Epithelial cell of prostate (primary cell): ENCODE measurements around the gene ALOXE3.
"Not testable (repeated sequence)": the region's sequence is repeated elsewhere in the genome, so short reads cannot be mapped to it uniquely, and the experiment has no call there.

Experiments
- DNase-seq: peaks from one replicate; pipeline ENCODE4 v3.0.0-alpha.2; 2011; ENCODE audit warnings: low read depth, low spot score
- H3K27ac ChIP-seq: fragments of 450-650 bp; 2 replicates; pipeline ENCODE4 v1.5.1; 2017; ENCODE audit warnings: mild to moderate bottlenecking

The ALOXE3 gene

DNA sequence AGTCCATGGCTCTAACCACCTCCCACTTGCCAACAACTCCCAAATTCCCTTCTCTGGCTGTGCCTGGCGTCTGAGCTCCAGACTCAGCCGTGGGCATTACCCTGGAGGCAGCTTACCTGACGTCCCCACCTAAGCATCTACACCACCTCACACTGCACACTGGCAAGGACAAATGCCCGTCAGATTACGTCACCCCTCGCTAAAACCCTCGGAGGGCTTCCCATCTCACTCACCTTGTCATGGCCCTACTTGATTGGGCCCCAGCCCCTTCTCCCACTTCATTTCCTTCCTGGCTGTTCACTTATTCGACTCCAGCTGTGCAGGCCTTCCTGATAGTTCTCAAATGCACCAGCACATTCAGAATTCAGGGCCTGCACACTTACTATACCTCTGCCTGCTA, 13.4 kb downstream of the ALOXE3 start:
- H3K27ac ChIP-seq, result peak overlapping the region; percentile 99
- DNase-seq, result no peak

DNA sequence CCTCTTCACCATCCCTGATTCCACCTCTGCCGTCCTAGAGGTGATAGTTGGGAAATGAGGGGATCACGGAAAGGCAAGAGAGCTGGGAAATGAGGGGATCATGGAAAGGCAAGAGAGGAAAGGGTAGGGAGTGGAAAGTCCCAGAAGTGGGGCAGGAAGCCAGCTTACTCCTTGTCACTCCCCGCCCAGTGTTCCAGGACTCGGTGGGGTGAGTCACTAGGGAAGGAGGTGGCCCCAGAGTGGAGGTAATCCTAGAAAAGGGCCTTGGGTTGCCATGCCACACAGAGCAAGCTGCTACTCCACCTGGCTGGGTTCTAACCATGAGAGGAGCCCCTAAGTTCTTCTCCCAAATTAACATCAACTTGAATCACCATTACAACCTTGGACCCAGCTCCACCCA, 14.8 kb downstream of the ALOXE3 start:
- peak overlapping the region; percentile 99 for H3K27ac ChIP-seq

GRCh38 chr17:8101721-8102120, 16.6 kb downstream of the ALOXE3 start:
- H3K27ac ChIP-seq, result no peak overlapping the region
- no peak for DNase-seq

More for the DNA sequence above, 14.8 kb downstream of the ALOXE3 start:
- DNase-seq, result no peak

GRCh38 chr17:8100763-8101162, 17.6 kb downstream of the ALOXE3 start:
- no peak overlapping the region for H3K27ac ChIP-seq
- DNase-seq, result no peak

GRCh38 chr17:8100111-8100510, 18.2 kb downstream of the ALOXE3 start:
- H3K27ac ChIP-seq, result no peak overlapping the region
- no peak for DNase-seq

DNA sequence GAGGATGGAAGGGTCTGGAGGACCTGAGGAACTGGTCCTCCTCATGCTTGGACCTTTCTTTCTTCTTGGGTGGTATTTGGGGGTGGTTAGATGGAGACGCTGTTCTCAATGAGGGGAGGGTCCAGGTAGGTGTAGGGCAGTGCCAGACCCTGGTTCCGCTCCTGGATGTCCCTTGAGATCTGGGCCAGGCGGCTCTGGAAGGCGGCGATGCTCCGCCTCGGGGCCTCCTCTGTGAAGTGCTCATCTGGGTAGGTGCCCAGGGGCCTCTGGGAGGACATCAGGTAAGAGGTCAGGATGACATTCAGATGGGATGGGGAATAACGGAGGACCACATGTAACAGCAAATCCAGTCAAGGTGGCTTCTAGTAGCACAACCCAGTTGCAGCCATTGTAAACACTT, 21.8 kb downstream of the ALOXE3 start:
- no peak for DNase-seq
- no peak overlapping the region for H3K27ac ChIP-seq

DNA sequence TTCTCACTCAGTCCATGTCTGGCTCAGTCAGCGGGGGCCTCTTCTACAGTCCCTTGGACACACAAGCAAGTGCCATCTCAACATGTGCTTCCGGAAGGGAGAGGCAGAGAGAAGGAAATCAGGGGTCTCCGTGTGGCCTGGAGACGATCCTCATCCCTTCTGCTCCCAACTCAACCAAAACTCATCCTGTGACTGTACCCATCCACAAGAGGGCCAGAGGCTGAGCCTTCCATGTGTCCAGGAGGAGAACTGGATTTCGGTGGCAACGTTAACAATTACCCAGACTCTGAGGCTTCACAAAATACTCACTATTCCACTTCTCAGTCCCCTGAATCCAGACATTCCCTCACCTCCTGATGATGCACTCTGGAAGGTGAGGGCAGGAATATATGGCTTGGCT, 23.0 kb downstream of the ALOXE3 start:
- H3K27ac ChIP-seq, result no peak overlapping the region
- no peak for DNase-seq

- no peak for DNase-seq
- H3K27ac ChIP-seq, result no peak overlapping the region
These were observed 27.2 kb downstream of the ALOXE3 start for GRCh38 chr17:8091033-8091687.

DNA sequence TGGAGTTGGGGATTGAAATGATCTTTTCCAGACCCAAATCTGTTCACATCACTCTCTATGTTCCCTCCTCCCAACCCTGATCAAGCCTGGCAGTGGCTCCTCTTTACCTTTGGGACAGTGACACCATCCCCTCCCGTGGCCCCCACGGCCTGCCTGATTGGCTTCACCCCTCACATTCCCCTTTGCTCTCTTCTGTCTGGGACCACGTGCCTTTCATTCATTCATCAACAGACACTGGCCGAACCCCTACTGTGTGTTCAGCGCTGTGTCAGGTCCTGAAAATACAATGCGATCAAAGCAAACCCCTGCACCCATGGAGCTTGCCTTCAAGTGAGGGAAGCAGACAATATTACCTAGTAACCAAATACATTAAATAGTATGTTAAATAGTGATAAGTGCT, 28.6 kb downstream of the ALOXE3 start:
- H3K27ac ChIP-seq, result no peak overlapping the region
- DNase-seq, result no peak

- DNase-seq, result no peak
- no peak overlapping the region for H3K27ac ChIP-seq
These were observed 30.4 kb downstream of the ALOXE3 start for GRCh38 chr17:8087952-8088230.

DNA sequence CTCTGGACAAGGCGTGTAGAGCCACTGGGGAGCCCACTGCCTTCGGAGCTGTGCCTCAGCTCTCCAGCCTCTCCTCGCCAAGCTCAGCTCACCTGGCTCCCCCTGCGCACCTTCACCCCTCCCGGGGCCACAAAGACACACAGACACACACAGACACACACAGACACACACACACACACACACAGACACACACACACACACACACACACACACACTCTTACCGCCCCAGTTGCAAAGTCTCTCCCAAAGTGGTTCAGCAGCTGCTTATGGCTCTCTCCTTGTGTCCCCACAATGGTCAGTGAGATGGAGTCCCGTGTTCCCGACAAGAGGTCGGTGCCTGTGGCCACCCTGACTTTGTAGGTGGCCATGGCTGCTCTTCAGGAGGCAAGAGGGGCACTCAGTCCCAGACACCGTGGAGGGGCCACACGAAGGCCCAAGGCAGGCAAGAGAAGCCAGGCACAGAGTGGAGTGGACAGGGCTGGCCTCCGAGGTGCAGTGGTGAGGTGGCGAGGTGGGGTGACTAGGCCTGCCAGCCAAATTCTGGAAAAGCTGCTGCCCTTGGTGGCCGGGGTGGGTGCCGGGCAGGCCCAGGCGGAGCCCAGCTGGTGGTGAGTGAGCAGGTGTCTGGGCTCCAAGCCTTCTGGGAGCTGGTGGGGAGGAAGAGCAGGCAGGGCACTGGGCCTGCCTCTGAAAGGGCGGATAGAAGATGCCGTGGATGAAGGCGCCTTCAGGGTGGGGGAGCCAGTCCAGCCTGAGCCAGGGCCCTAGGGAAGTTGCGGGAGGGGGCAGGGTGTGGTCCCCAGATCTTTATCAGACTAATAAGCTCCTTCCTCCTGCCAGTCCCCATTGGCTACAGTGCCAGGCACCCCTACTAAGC, 31.0 kb downstream of the ALOXE3 start, which contains the start of gene ALOX12B:
ALOX12B (minus strand) TSS at position 642 of the 877 bp plus-strand sequence; CDS start at position 368, 274 bp downstream.
- DNase-seq, result no peak
- no peak within 1 kb of the TSS for H3K27ac ChIP-seq

DNA sequence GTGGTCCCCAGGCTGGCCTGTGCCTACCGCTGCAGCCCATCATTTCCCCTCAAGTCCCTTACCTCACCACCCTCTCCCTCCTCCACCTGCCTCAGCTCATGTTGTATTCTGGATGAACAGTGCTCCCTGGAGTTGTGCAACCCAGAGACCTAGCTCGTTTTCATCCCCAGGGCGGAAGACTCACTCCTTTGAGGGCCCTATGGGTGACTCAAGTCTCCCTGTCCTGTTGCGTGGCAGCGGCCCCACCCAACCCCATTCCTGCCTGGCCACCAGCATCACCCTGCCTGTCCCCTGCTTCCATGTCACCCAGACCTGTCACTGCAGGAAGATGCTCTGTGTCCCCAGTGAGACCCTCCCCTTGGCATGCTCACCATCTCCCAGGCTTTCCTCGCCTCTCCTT, 34.1 kb downstream of the ALOXE3 start:
- H3K27ac ChIP-seq, result no peak overlapping the region
- no peak for DNase-seq

DNA sequence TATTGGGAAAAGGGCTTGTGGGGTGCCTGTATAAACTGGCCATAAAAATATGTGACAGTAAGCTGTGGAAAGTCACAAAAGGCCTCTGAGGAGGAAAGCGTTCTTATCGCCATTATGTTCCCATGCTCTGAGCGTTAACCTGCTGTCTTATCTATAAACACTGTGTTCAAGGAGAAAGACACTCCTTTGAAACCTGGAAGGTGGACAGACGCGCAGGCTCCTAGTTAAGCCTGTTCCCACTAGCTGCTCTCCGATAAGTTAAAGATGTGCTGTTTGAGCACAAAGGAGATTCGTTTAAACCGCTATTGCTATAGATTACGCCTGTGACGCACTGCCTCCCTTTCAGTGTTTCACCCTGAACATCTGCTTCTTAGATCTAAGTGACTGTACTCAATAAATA, 36.0 kb downstream of the ALOXE3 start:
- no peak for DNase-seq
- H3K27ac ChIP-seq, result no peak overlapping the region

DNA sequence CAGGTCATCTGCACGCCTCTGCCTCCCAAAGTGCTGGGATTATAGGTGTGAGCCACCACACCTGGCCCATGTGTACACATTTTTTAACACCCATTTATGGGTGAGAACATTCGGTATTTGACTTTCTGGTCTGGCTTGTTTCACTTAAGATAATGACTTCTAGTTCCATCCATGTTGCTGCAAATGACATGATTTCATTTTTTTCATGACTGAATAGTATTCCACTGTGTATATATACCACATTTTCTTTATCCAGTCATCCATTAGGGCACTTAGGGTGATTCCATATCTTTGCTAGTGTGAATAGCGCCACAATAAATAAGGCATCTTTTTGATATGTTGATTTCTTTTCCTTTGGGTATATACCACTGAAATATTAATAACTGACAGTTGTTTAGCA, 36.4 kb downstream of the ALOXE3 start:
- no peak overlapping the region for H3K27ac ChIP-seq
- DNase-seq, result no peak

GRCh38 chr17:8080799-8081219, 37.5 kb downstream of the ALOXE3 start:
- DNase-seq, result no peak
- H3K27ac ChIP-seq, result no peak overlapping the region

- no peak for DNase-seq
- H3K27ac ChIP-seq, result no peak overlapping the region
These were observed 38.0 kb downstream of the ALOXE3 start for GRCh38 chr17:8080208-8080798.

- DNase-seq, result no peak
- no peak overlapping the region for H3K27ac ChIP-seq
These were observed 38.8 kb downstream of the ALOXE3 start for GRCh38 chr17:8079291-8080207.

DNA sequence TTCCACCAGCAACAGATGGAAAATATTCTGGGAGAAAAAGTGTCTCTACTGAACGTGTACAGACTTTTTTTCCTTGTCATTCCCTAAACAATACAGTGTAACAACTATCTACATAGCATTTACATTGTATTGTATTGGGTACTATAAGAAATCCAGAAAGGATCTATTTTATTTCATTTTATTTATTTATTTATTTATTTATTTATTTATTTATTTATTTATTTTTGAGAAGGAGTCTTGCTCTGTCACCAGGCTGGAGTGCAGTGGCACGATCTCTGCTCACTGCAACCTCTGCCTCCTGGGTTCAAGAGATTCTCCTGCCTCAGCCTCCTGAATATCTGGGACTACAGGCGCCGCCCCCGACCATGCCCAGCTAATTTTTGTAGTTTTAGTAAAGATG, 40.4 kb downstream of the ALOXE3 start:
- DNase-seq, H3K27ac ChIP-seq: not testable (repeated sequence)

DNA sequence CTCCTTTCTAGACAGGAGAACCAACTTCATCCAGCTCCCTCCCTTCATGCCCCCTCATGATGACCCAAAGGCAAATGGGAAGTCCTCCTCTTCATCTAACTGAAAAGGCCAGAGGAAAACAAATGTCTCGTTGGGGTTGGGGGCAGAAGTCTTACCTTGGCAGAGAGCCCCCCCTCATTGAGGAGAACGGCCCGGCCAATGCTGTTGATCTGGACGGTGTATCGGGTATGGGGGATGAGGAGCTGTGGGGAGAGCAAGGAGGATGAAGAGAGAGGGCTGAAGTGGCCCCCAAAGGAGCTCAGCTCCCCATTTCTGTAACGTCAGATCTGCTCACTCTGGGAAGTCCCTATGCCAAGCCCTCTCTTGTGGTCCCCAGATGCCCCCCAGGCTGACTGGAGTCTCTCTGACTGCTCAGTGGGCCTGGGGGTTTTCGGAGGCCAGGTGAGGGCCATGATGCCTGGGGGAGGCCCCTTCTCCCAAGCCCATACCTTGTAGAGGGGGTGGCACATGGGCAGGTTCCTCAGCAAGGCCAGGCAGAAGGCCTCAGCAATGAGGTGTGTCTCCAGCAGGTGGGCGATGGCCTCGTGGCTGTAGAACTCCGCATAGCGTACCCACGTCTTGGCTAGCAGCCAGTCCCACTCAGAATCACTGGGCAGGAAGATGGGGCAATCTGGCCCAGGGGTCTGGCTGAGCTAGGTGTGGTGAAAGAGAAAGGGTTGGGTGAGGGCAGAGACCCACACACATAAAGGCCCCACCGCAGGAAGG, 41.6 kb downstream of the ALOXE3 start:
- DNase-seq, result no peak
- no peak overlapping the region for H3K27ac ChIP-seq
